H9 (cell line): ENCODE measurements around the gene EGLN3. TPM values are rescaled to one million over a fixed set of nuclear protein-coding genes. Genes with fewer than 3 reads are reported as not detected.

Experiments
- DNase-seq: peaks from one replicate; pipeline ENCODE4 v3.0.0-alpha.2; 2017
- H2AFZ ChIP-seq: one replicate; pipeline ENCODE4 v1.6.1; 2013; ENCODE audit warnings: mild to moderate bottlenecking, low read length, control low read depth, moderate library complexity
- H2AK5ac ChIP-seq: 2 replicates; pipeline ENCODE4 v1.6.1; 2013; ENCODE audit warnings: low read length, control low read depth, mixed read lengths; ENCODE audit not compliant: insufficient read length
- H2BK120ac ChIP-seq: one replicate; pipeline ENCODE4 v1.6.1; 2013; ENCODE audit warnings: low read depth, mild to moderate bottlenecking, low read length, control low read depth, inconsistent platforms; ENCODE audit not compliant: poor library complexity, severe bottlenecking
- H2BK12ac ChIP-seq: 2 replicates; pipeline ENCODE4 v1.6.1; 2013; ENCODE audit warnings: low read length, control low read depth, mixed read lengths, low read depth; ENCODE audit not compliant: insufficient read length
- H2BK15ac ChIP-seq: 2 replicates; pipeline ENCODE4 v1.6.1; 2013; ENCODE audit warnings: low read depth, low read length, control low read depth
- H2BK20ac ChIP-seq: one replicate; pipeline ENCODE4 v1.6.1; 2013; ENCODE audit warnings: low read depth, mild to moderate bottlenecking, low read length, control low read depth, inconsistent platforms; ENCODE audit not compliant: poor library complexity, severe bottlenecking
- H2BK5ac ChIP-seq: 2 replicates; pipeline ENCODE4 v1.6.1; 2013; ENCODE audit warnings: low read length, control low read depth, mixed read lengths; ENCODE audit not compliant: insufficient read length
- H3K14ac ChIP-seq: 2 replicates; pipeline ENCODE4 v1.6.1; 2013; ENCODE audit warnings: low read length, control low read depth; ENCODE audit not compliant: insufficient read depth
- H3K18ac ChIP-seq: 2 replicates; pipeline ENCODE4 v1.6.1; 2013; ENCODE audit warnings: low read depth, mild to moderate bottlenecking, mixed read lengths, low read length, control low read depth; ENCODE audit not compliant: insufficient read length
- H3K23ac ChIP-seq: 2 replicates; pipeline ENCODE4 v1.6.1; 2013; ENCODE audit warnings: low read length, control low read depth, mixed read lengths, low read depth; ENCODE audit not compliant: insufficient read length
- H3K23me2 ChIP-seq: 2 replicates; pipeline ENCODE4 v1.6.1; 2013; ENCODE audit warnings: low read depth, mild to moderate bottlenecking, mixed read lengths, low read length, control low read depth; ENCODE audit not compliant: insufficient read length, poor library complexity, severe bottlenecking
- H3K27ac ChIP-seq: 2 replicates; pipeline ENCODE4 v1.5.1; 2013; ENCODE audit warnings: low read length, control low read depth, mixed read lengths, low read depth; ENCODE audit not compliant: insufficient read length
- H3K27me3 ChIP-seq: 2 replicates; pipeline ENCODE4 v1.6.1; 2013; ENCODE audit warnings: low read length, control low read depth, inconsistent platforms; ENCODE audit not compliant: insufficient read depth
- H3K4ac ChIP-seq: 2 replicates; pipeline ENCODE4 v1.6.1; 2013; ENCODE audit warnings: low read depth, mild to moderate bottlenecking, control low read depth, inconsistent platforms, low read length, moderate library complexity
- H3K4me1 ChIP-seq: 2 replicates; pipeline ENCODE4 v1.6.1; 2013; ENCODE audit warnings: low read length, control low read depth, inconsistent platforms; ENCODE audit not compliant: insufficient read depth
- H3K4me2 ChIP-seq: 2 replicates; pipeline ENCODE4 v1.6.1; 2013; ENCODE audit warnings: low read length, control low read depth, mixed read lengths; ENCODE audit not compliant: insufficient read length, insufficient read depth
- H3K56ac ChIP-seq: 2 replicates; pipeline ENCODE4 v1.6.1; 2013; ENCODE audit warnings: low read depth, mild to moderate bottlenecking, mixed read lengths, low read length, control low read depth; ENCODE audit not compliant: insufficient read length
- H3K79me1 ChIP-seq: 2 replicates; pipeline ENCODE4 v1.6.1; 2013; ENCODE audit warnings: low read depth, mild to moderate bottlenecking, moderate library complexity, low read length, control low read depth, inconsistent platforms; ENCODE audit not compliant: insufficient read depth, poor library complexity, severe bottlenecking
- H3K79me2 ChIP-seq: 2 replicates; pipeline ENCODE4 v1.6.1; 2013; ENCODE audit warnings: low read length, control low read depth, inconsistent platforms; ENCODE audit not compliant: insufficient read depth
- H3K9ac ChIP-seq: 2 replicates; pipeline ENCODE4 v1.6.1; 2013; ENCODE audit warnings: low read length, control low read depth, mixed read lengths; ENCODE audit not compliant: insufficient read length; ENCODE audit errors: extremely low read depth
- H3K9me3 ChIP-seq: one replicate; pipeline ENCODE4 v1.6.1; 2013; ENCODE audit warnings: low read depth, low read length, inconsistent platforms; ENCODE audit not compliant: control insufficient read depth
- H3T11ph ChIP-seq: one replicate; pipeline ENCODE4 v1.6.1; 2013; ENCODE audit warnings: mild to moderate bottlenecking, low read length, control low read depth, inconsistent platforms
- H4K20me1 ChIP-seq: one replicate; pipeline ENCODE4 v1.6.1; 2013; ENCODE audit not compliant: control insufficient read depth, insufficient read length, insufficient read depth
- H4K5ac ChIP-seq: 2 replicates; pipeline ENCODE4 v1.6.1; 2013; ENCODE audit warnings: low read depth, mild to moderate bottlenecking, mixed read lengths, low read length, control low read depth; ENCODE audit not compliant: insufficient read length
- H4K8ac ChIP-seq: replicated peaks from 2 replicates; pipeline ENCODE4 v1.6.1; 2013; ENCODE audit warnings: low read length, control low read depth, mixed read lengths, low read depth; ENCODE audit not compliant: insufficient read length
- H4K91ac ChIP-seq: 2 replicates; pipeline ENCODE4 v1.6.1; 2013; ENCODE audit warnings: low read depth, mild to moderate bottlenecking, moderate library complexity, mixed read lengths, low read length, control low read depth; ENCODE audit not compliant: insufficient read length
- H3K27ac Mint-ChIP-seq, 3 experiments: 2 replicates in 2 of 3; 3 replicates in 1 of 3; pipeline ENCODE4 v1.8.0; 2020 to 2021; ENCODE audit warnings: mixed read lengths in 3 of 3, mild to moderate bottlenecking in 1 of 3, moderate library complexity in 1 of 3
- H3K27me3 Mint-ChIP-seq: 2 replicates; pipeline ENCODE4 v1.8.0; 2021; ENCODE audit warnings: low read depth, mild to moderate bottlenecking, moderate library complexity, mixed read lengths
- H3K36me3 Mint-ChIP-seq, 3 experiments: 2 replicates in 2 of 3; 3 replicates in 1 of 3; pipeline ENCODE4 v1.8.0; 2020 to 2021; ENCODE audit warnings: low read depth in 3 of 3, mixed read lengths in 3 of 3; ENCODE audit not compliant: insufficient read depth in 1 of 3
- H3K4me1 Mint-ChIP-seq, 2 experiments: 2 replicates each; pipeline ENCODE4 v1.8.0; 2020; ENCODE audit warnings: mixed read lengths in 2 of 2
- H3K4me3 Mint-ChIP-seq, 2 experiments: 2 replicates in 1 of 2; 3 replicates in 1 of 2; pipeline ENCODE4 v1.8.0; 2020 to 2021; ENCODE audit warnings: mild to moderate bottlenecking in 2 of 2, mixed read lengths in 2 of 2, moderate library complexity in 1 of 2
- H3K9me3 Mint-ChIP-seq, 2 experiments: 2 replicates in 1 of 2; 3 replicates in 1 of 2; pipeline ENCODE4 v1.8.0; 2020; ENCODE audit warnings: mild to moderate bottlenecking in 2 of 2, mixed read lengths in 2 of 2, moderate library complexity in 1 of 2
- WGBS: extraction: QIAGEN DNeasy Blood & Tissue Kit; methylation state at CpG from one replicate; pipeline ENCODE4 v1.1.7; 2013; ENCODE audit warnings: missing lambda C conversion rate, low lambda C conversion rate, mixed read lengths; ENCODE audit not compliant: insufficient read length; ENCODE audit errors: extremely low coverage; 5-methylcytosine and 5-hydroxymethylcytosine counted together
- total RNA-seq: library from RNA; stranded (reverse); gene quantifications from 2 replicates; pipeline ENCODE4 v1.2.1, GENCODE V29; 2021
- TF ChIP-seq, protein P1 (sequence below): fragments of 200-600 bp; sonication (generic); conservative IDR thresholded peaks from 3 replicates; pipeline ENCODE4 v1.8.0; 2021; ENCODE audit warnings: antibody characterized with exemption, mild to moderate bottlenecking

The EGLN3 gene
- total RNA-seq, 1 experiment from 2014 or later = 19.8 TPM

DNA sequence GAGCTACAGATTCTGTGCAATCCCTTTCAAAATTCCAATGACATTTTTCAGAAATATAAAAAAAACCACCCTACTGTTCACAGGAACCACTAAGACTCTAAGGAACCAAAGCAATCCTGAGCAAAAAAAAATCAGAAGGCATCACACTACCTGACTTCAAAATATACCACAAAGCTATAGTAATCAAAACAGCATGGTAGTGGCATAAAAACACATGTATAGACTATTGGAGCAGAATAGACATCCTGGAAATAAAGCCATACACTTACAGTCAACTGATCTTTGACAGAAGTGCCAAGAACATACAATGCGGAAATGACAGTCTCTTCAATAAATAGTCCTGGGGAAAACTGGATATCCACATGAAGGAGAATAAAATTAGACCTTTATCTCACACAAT, 56.5 kb downstream of the EGLN3 start:
- no peak overlapping the region for H2BK12ac ChIP-seq
- Mint-ChIP-seq H3K9me3 (peaks cover 8 to 17% of the 10 kb centered on the region in 2 experiments; a peak in 4 of 5 replicates), H3K4me1 (no peaks in the 10 kb centered on the region), H3K36me3 (peaks cover 7 to 20% (median 9%) of the 10 kb centered on the region in 3 experiments; a peak in 5 of 7 replicates), H3K27me3 (no peaks in the 10 kb centered on the region), H3K4me3 (no peak overlapping the region), H3K27ac (no peak overlapping the region)
- no peak overlapping the region for H4K91ac ChIP-seq
- H3K27ac ChIP-seq = no peak overlapping the region
- H3K9me3 ChIP-seq = no peaks in the 10 kb centered on the region
- H3K9ac ChIP-seq = no peak overlapping the region
- no peaks in the 10 kb centered on the region for H3K79me2 ChIP-seq
- no peaks in the 10 kb centered on the region for H3K27me3 ChIP-seq
- H3K18ac ChIP-seq = no peak overlapping the region
- DNase-seq = no peak
- no peak overlapping the region for H2AFZ ChIP-seq
- no peaks in the 10 kb centered on the region for H3K23me2 ChIP-seq
- no peak overlapping the region for H3K23ac ChIP-seq
- H4K8ac ChIP-seq = no peak overlapping the region
- H3K14ac ChIP-seq = no peak overlapping the region
- H2AK5ac ChIP-seq = no peak overlapping the region
- H3K4me1 ChIP-seq = no peaks in the 10 kb centered on the region
- H3K4me2 ChIP-seq = no peak overlapping the region
- no peak overlapping the region for H2BK15ac ChIP-seq
- H2BK120ac ChIP-seq = no peak overlapping the region
- H3T11ph ChIP-seq = no peak overlapping the region
- no peaks in the 10 kb centered on the region for H4K20me1 ChIP-seq
- H3K56ac ChIP-seq = no peak overlapping the region
- TF ChIP-seq, protein P1, sequence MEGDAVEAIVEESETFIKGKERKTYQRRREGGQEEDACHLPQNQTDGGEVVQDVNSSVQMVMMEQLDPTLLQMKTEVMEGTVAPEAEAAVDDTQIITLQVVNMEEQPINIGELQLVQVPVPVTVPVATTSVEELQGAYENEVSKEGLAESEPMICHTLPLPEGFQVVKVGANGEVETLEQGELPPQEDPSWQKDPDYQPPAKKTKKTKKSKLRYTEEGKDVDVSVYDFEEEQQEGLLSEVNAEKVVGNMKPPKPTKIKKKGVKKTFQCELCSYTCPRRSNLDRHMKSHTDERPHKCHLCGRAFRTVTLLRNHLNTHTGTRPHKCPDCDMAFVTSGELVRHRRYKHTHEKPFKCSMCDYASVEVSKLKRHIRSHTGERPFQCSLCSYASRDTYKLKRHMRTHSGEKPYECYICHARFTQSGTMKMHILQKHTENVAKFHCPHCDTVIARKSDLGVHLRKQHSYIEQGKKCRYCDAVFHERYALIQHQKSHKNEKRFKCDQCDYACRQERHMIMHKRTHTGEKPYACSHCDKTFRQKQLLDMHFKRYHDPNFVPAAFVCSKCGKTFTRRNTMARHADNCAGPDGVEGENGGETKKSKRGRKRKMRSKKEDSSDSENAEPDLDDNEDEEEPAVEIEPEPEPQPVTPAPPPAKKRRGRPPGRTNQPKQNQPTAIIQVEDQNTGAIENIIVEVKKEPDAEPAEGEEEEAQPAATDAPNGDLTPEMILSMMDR = no peak
- H2BK20ac ChIP-seq = no peak overlapping the region
- WGBS = no CpG with 5 or more reads among the region's 1 CpG
- H4K5ac ChIP-seq = no peak overlapping the region
- no peak overlapping the region for H2BK5ac ChIP-seq
- H3K4ac ChIP-seq = no peak overlapping the region
- no peaks in the 10 kb centered on the region for H3K79me1 ChIP-seq
